Measurements from ENCODE around the gene TMEM220.

Gene TMEM220

DNA sequence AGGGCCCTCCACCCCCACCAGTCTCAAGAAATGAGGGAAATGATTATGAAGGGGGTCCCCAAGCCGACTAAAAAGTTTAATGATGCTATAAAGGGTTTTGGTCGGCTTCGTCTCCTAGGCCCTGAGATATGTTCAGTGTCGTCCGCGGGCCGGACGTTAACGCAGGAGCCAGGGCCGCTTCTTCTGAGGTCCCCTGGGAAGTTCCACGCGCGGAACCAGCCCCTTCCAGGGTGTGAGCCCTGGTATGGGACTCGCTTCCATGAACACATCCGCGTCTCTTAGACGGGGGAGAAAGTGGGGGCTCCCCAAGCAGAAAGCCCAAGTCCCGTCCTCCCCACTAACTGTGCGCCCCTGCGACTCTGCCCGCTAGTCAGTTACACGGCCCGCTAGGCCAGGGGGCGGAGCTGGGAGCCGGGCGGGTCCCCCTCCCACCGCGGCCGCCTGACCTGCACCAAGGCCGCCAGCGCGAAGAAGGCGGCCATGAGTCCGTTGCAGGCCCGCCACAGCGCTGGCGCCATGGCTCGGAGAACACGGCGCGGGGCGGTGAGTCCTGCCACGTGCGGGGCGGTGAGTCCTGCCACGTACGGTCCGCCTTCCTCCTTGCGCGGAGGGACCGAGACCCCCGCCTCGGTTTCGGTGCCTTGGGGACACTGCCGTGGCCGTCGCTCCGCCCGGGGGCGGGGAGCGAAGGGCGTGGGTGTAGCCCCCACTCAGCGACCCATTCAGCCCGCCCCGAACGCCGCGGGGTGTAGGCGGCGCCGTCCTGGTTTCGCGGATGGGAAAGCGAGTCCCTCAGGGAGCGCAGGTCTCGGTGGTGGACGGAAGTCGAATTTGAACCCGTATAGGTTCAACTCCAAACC, at the start of gene TMEM220:
TMEM220 (minus strand) TSS at position 690 of the 860 bp plus-strand sequence; CDS start at position 518, 172 bp downstream.
- DNase-seq = peak in 5 of 6 experiments; percentile 16 to 63 (median 30)

DNA sequence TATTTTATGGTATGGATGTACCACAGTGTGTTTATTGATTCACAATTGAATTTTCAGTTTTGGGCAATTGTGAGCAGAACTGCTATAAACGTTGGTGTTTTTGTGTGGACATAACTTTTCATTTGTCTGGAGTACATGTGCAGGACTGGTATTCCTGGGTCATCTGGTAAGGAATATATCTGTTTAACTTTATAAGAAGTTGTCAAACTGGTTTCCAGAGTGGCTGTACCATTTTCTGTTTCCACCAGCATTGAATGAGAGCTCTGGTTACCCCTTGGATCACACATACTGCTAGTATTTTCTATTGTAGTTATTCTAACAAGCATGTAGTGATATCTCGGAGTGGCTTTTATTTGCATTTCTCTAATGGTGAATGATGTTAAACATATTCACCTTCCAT, 49.8 kb upstream of the TMEM220 start:
- DNase-seq = no peak

DNA sequence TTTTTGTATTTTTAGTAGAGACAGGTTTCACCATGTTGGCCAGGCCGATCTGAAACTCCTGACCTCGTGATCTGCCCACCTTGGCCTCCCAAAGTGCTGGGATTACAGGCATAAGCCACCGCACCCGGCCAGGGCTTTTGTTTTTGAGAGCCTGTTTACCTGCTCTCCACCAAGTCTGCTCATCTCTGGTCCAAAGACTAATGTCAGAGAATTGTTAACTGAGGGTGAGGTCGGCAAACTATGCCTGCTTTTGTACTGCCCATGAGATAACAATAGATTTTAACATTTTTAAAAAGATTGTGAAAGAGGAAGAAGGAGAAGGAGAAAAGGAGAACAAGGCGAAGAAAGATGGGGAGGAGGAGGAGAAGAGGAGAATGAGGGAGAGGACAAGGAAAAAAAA, 48.1 kb upstream of the TMEM220 start:
- DNase-seq = no peak

DNA sequence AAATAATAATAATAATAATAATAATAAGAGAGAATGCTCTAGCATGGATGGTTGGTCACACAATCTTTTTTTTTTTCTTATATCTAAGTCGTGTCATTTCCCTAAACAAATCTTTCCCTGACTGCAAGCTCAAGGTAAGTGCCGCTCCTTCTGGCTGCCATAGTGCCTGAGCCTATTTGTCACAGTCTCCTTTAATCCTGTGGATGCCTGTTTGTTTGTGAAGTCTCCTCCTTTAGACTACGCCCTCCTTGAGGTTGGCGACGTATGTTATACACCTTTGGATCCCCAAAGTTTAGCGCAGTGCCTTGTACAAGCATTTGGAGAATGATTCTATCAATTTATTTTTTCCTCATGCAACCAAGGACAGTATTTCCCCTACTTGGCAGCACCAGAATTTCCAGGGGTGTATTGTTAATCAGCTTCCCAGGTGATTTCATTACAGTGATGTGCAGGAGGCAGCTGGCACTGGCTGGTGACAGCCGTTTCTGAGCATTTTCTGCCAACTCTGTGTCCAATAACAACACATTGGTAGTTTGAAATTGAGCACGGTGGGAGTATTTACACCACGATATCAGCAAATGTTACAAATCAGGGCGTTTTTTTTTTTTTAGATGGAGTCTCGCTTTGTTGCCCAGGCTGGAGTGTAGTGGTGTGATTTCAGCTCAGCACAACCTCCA, 47.4 kb upstream of the TMEM220 start:
- no peak for DNase-seq

DNA sequence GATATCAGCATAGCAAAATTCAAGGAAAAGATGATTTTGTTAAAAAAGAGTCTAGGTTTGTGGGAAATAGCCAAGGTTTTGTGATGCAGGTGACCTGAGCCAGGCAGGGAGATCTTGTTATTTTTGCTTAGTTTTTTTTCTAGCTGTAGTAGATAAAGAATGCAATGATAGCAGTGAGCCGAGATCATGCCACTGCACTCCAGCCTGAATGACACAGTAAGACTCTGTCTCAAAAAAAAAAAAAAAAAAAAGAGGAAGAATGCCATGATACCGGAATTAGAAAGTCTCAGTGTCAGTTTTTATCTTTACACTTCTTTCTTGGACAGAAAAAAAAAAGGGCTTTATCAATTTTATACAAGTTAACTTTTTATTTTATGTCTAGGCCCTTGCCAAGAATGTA, 46.6 kb upstream of the TMEM220 start:
- no peak for DNase-seq

DNA sequence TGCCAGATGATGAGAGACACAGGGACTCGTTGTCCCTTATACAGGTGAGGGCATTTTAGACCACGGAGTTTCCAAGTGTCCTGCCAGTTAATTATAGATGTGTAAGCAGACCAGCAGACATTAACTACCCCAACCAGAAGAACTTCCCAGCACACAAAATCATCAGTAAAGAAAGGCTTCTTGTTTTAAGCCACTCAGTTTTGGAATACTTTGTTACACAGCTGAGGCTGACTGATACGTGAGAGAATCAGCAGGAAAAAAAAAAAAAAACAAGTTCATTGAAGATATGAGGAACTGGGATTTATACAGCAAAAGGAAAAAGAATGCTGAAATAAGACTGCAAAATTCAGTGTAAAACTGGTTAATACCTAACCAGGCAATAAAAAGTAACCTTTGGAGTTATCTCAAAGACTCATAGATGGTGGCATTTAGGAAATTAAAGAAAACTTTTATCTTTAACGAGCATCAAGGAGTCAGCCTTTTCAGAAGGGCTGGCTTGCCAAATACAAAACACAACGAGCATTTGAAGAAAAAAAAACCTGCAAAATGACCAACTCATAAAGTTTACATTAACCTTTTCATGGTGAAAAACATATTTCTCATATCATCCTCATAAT, 46.0 kb upstream of the TMEM220 start:
- no peak for DNase-seq

DNA sequence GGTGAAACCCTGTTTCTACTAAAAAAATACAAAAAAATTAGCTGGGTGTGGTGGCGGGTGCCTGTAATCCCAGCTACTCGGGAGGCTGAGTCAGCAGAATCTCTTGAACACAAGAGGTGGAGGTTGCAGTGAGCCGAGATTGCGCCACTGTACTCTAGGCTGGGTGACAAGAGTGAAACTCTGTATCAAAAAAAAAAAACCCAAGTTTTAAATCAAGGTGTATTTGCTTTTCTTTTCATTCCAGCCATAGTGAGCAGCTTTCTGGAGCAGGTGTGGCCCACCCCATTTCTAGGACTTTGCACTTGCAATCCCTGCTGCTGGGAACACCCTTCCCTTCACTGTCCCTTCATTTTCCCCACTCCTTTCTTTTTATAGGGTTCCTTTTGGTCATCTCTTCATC, 45.2 kb upstream of the TMEM220 start:
- DNase-seq = no peak

DNA sequence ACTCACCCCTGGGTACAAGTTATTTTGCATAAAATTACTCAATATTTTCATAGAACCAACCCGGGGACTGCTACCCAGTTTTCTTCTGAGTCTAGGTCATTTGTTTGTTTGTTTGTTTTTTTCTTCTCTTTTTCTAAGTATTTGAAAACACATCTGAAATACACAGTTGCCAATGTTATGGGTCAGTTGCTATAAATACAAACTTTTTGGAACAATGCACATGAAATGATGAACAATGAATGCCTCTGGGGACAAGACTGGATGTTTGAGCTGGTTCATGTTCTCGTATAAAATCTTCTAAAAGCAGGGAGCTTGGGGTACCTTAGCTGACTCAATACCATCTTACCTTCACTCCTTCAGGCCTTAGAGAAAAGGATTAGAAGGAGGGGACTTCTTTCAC, 43.6 kb upstream of the TMEM220 start:
- DNase-seq = no peak

DNA sequence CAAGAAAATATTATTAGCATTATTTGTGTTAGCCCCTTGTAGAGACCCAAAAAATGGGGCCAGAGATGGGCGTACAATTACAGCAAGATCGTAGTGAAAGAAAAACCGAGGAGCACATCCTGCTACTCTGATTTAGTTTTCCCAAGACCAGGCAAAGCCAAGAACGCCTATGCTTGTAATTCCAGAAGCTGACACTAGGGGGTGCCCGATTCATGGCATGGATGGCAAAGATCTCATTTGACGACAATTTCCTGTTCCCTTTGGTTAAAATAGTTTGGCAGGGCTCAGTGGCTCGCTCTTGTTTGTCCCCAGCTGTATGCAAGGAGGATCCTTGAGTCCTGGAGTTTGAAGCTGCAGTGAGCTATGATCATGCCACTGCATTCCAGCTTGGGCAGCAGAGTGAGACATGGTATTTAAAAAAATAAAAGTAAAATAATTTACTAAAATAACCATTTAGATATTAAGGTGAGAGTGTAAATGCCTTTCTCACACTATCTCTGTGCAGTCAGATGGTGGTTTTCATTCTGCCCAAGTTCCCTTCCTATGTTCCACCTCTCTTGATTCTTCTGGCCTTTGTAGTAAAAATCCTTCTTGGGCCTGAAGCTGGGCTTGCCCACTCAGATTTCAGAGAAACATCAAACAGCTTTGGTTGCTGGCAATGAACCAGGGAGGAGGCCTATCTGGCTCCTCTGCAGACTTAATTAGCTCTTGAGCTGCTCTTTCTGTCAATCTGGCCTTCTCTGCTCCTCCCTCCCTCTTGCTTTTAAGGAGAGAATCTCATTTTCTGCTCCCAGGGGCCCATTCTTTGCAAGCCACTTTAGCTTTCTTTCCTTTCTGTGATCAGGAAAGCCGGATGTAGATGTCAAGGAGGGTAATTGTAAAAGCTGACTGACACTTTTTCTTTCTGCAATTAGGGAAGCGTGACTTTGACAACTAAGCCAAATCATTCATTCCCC, 42.9 kb upstream of the TMEM220 start:
- DNase-seq = peak in 2 of 6 experiments; percentile 1 to 17

DNA sequence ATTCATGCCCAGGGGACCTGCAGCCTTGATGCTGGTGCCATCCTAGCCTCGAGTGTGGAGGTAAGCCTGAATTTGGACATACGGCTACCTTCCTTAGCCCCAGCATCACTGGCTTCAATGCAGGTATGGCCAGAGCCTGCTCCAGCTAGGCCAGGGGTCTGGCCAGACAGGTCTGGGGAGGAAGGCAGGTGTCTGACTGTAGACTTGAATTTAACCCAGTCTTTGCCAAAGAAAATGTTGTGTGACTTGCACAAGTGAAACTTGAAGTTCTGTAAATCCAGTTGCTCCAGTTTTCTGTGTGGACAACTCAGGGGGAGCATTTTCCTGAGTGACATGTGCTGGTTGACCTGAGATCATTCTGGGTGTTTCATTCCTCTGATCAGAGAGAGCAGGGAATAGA, 41.3 kb upstream of the TMEM220 start:
- DNase-seq = no peak

DNA sequence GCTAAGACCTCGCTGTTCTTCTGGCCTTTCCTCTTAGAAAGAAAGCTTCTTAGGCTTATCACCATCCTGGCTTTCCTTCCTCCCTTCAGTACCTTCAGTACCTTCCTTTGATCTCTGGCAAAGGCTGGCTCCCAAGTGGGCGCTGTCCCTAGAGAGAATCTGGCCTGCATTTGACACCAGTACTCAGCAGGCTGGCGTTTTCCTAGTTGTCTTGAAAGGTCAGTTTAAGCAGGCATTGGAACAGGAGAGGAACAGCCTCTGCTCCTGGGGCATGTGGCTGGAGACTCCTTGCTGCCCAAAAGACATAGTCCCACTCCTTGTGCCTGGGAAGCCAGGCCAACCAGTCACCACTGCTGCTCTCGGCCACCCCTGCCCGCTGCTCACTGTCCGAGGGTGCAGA, 40.0 kb upstream of the TMEM220 start:
- no peak for DNase-seq

DNA sequence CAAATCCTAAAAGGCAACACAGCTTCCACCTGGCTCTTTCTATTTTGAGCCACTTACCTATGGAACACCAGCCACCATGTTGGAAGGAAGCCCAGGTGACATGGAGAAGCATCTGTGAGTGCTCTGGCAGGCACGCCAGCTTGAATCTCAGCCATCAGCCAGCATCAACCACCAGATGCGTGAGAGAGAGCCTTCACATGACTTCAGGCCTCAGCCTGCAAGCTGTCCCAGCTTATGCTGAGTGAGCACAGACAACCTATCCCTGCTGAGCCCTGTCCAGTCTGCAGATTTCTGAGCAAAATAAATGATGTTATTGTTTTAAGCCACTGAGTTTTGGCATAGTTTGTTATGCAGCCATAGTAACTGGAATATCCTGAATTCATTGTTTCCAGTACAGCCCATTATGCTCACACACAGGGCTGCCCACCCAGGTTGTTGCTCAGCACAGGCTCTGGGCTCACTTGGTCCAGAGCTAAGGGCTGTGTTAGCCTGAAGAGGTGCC, 39.0 kb upstream of the TMEM220 start:
- no peak for DNase-seq

DNA sequence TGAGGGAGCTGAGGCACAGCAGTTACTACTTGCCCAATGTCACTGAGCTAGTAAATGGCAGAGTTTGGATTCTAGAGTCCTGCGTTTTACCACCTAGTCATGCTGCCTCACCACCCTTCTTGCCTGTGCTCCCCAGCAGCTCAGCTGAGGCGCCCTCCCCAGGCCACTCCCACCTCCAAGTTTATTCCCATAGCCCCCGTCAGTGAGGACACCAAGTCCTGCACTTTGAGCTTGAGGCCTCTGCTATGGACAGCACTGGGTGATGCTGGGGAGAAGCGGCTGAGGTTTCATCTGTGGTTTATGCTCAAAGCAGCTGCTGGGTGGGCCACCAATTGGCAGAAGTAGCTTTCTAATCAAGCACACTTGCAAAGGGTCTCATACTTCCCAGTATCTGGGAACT, 37.4 kb upstream of the TMEM220 start:
- no peak for DNase-seq

DNA sequence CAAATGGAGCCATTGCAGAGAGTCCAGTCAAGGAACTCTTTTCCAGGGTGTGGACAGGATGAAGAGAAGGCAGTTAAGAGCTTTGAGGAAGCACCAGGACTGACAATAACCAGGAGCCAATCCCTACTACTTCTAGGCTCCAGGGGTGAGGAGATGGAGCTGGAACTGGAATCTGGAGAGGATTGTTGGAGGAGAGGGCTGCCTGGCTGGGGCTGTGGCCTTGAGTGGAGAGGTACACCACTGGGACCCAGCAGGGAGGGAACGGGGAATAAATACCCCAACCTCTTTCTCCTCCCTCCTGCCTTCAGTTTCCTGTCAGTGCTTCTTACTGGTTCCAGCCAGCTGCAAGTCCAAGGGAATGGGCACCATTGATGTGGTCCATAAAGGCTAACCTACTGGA, 32.2 kb upstream of the TMEM220 start:
- no peak for DNase-seq

DNA sequence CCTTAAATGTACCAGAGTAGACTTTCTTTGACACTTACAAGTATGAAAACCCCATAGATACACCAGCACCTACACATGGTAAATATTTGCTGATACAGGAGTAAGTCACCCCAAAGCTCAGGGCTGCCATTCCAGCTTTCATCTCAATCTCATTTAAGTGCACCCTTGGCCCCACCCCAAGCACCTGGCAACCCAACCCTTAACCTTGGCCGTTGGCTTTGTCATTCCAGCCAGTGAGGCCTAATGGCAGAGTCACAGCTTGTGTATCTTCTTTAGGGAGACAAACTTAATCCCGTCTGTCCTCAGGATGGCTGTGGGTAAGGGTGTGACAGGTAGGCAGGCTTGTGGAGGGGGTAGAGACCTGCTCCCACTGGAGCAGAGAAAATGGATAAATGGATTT, 31.5 kb upstream of the TMEM220 start:
- DNase-seq = no peak

DNA sequence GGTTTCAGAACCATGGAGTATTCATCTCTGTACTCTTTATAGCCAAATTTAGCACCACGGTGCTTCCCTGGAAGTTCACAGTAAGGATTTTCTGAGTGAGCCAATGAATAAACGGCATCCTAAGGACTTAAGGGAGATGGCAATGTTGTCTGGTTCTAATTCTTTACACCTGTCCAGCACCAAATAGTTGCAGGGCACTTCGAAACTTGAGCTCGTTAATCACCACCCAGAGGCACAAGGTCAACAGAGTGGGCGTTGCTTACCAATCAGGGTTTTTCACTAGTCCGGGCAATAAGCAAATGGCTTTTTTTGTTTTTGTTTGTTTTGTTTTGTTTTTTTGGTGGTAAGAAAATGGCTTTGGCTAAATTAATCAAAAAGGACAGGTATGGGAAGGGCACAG, 28.2 kb upstream of the TMEM220 start:
- no peak for DNase-seq

DNA sequence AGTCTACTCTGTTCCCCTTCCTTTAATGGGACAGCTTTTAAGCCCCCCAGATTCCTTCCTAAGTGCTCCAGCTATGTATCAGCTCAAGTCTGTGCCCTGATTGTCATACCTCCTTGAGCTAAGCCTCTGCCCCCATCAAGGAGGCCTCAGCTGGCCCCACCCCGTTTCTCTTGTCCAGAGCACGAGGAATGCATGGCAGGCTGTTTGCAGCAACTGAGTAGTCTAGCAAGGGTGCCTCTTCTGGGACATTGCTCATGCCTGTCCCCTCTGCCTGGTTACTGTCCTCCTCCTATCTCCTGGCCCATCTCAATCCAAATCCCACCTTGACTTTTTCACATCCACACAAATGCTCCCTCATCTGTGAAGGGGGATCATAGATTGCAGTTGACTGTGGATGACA, 27.8 kb upstream of the TMEM220 start:
- DNase-seq = no peak

DNA sequence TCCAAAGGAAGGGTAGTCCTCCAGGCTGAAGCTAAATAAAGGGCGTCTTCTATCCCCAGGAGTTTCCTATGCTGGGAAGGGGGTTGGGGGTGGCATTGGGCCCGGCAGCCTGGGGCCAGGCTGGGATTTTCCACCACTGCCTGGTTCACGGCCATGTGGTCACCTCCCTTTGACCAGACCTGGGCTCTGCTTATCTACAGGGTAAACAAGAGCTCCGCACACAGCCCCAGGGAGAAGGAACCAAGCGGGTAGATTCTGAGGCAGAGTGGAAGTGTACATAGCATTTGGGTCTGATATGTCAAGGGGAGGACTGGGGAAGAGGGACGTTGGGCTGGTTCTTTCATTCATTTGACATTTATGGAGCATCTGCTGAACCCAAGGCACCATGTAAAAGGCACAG, 27.2 kb upstream of the TMEM220 start:
- DNase-seq = no peak

DNA sequence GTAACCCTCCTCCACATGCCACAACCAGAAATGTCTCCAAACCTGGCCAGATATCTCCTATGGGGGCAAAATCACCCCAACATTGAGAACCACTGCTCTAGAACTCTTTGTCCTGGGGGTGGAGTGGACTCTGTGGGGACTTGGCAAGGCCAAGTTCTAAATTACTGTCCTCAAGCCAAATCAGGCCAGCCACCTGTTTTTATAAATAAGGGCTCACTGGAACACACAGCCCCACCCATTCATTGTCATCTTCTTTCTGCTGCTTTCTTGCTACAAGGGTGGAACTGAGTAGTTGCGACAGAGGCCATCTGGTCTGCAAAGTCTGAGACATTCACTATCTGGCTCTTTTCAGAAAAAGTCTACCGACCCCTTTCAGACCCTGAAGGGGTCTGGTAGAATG, 26.8 kb upstream of the TMEM220 start:
- DNase-seq = no peak

DNA sequence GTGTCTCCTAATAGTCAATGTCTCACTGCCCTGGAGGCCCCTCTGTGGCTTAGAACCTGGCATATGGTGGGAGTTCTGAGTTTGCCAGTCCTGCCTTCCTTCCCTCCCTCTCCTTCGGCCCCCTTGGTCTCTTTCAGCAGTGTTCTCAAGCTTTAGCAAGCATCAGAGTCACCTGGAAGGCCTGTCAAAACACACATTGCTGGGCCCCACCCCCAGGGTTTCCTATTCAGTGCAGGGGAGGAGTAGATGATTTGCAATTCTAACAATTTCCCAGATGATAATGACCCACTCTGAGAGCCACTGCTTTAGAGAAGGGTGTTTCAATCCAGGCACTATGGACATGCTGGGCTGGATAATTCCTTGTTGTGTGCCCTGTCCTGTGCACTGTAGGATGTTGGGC, 26.4 kb upstream of the TMEM220 start:
- no peak for DNase-seq

DNA sequence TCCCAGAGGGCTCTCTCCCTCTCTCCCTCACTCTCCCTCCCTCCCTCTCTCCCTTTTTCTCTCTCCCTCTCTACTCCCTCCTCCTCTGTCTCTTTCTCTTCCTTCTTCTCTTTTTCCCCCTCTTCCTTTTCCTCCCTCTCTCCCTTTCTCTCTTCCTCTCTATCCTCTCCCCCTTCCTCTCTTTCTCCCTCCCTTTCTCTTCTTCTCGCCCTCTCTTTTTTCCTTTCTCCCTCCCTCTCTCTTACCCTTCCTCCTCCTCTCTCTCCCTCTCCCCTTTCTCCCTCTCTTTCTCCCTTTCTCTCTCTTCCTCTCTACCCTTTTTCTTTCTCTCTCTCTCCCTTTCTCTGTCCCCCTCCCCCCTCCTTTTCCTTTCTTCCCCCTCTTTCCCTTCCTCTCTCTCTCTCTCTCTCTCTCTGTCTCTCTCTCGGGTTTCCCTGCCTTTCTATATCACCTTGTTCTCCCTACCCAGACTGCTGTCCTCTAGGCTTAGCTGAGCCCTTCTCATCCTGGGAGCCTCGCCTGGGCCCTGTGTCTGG, 25.8 kb upstream of the TMEM220 start:
- no peak for DNase-seq

DNA sequence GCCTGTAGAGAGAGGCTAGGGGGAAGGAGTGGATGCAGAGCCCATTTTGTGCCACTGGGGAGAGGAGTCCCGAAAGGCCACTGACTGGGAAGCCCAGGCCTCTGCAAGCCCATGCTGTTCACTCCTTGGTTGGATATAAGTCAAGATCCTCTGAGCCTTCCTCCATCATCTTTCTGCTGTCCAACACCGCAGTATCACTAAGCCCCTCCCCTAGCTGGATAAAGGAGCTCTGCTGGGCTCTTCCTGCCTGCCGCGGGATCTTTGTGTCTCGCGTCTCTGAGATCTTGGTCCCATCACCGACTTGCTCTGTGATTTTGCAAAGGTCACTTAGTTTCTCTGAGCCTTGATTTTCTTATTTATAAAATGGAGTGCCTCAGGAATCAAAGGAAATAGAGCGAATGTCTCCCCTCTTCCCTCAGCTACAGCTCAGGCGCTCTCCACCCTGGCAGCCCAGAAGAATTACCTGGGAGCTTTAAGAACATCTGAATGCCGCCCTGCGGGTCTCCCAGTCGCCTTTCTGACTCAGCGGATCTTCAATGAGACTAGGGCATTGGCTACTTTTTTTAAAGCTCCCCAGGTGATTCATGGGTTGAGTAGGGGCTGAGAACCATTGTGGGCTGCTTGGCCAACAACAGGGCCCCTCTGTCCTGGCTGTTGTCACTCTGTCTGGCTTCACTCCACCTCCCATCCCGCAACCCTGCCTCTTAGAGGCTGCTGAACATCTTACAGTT, 25.2 kb upstream of the TMEM220 start:
- no peak for DNase-seq

Measured in stimulated activated naive CD4-positive, alpha-beta T cell (primary cell).